Left ventricle myocardium inferior (tissue), 1 donor: Measurements from ENCODE around the gene LINGO3. TPM values are rescaled to one million over a fixed set of nuclear protein-coding genes. Genes with fewer than 3 reads are reported as not detected.

Source experiments
- DNase-seq: peaks from one replicate; pipeline ENCODE4 v3.0.0-alpha.2; 2020
- H3K27ac ChIP-seq: fragments of 200-600 bp; replicated peaks from 2 replicates; pipeline ENCODE4 v1.8.0; 2021
- H3K27me3 ChIP-seq: fragments of 200-600 bp; 2 replicates; pipeline ENCODE4 v1.8.0; 2021; ENCODE audit warnings: low read depth
- H3K36me3 ChIP-seq: fragments of 200-600 bp; 2 replicates; pipeline ENCODE4 v1.8.0; 2021
- H3K4me1 ChIP-seq: fragments of 200-600 bp; 2 replicates; pipeline ENCODE4 v1.8.0; 2021
- H3K4me3 ChIP-seq: fragments of 200-600 bp; 2 replicates; pipeline ENCODE4 v1.8.0; 2021; ENCODE audit warnings: mild to moderate bottlenecking, moderate library complexity
- H3K9me3 ChIP-seq: fragments of 200-600 bp; replicated peaks from 2 replicates; pipeline ENCODE4 v1.8.0; 2021
- intact Hi-C: fragments of 100-400 bp; cut with micrococcal nuclease; formaldehyde crosslinking; loops from one replicate; pipeline ENCODE4 v1.11.0; 2022
- total RNA-seq: library from RNA; stranded (reverse); fragmentation: NEBNext Ultra II Directional; extraction: Animal tissue kit (Norgen Biotek cat#: 25700); gene quantifications from one replicate; pipeline ENCODE4 v1.2.1, GENCODE V29; 2021
- TF ChIP-seq, protein P1 (sequence below): fragments of 200-600 bp; IDR thresholded peaks from 2 replicates; pipeline ENCODE4 v1.8.0; 2021; ENCODE audit warnings: antibody characterized with exemption, mild to moderate bottlenecking, borderline replicate concordance
- donor health status: DM: no; HTN: yes; CAD: no; lungs with severe emphysema.

Gene LINGO3
- total RNA-seq, 1 donor from 2014 or later = not detected

- DNase-seq = no peak
- peaks cover 3% of the 10 kb centered on the region for H3K36me3 ChIP-seq
- no peaks in the 10 kb centered on the region for H3K9me3 ChIP-seq
- intact Hi-C loops = no loop called here
- no peaks in the 10 kb centered on the region for H3K27me3 ChIP-seq
- TF ChIP-seq, protein P1, sequence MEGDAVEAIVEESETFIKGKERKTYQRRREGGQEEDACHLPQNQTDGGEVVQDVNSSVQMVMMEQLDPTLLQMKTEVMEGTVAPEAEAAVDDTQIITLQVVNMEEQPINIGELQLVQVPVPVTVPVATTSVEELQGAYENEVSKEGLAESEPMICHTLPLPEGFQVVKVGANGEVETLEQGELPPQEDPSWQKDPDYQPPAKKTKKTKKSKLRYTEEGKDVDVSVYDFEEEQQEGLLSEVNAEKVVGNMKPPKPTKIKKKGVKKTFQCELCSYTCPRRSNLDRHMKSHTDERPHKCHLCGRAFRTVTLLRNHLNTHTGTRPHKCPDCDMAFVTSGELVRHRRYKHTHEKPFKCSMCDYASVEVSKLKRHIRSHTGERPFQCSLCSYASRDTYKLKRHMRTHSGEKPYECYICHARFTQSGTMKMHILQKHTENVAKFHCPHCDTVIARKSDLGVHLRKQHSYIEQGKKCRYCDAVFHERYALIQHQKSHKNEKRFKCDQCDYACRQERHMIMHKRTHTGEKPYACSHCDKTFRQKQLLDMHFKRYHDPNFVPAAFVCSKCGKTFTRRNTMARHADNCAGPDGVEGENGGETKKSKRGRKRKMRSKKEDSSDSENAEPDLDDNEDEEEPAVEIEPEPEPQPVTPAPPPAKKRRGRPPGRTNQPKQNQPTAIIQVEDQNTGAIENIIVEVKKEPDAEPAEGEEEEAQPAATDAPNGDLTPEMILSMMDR = no peak
- no peak overlapping the region for H3K27ac ChIP-seq
- H3K4me1 ChIP-seq = peaks cover 74% of the 10 kb centered on the region
- no peak overlapping the region for H3K4me3 ChIP-seq
Measured at GRCh38 chr19:2330632-2331284, 22.8 kb upstream of the LINGO3 start.

DNA sequence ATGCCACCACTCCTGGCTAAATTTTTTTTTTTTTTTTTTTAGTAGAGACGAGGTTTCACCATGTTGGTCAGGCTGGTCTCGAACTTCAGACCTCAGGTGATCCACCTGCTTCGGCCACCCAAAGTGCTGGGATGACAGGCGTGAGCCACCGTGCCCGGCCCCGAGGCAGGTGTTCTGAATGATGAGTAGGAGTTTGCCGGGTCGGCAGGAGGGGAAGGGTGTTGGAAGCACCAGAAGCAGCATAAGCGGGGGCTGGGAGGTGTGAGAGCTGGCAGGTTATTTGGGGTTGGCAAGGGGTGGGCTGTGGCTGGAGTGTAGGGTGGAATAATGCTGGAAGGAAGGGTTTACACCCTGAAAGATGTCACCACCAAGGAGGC lies 22.3 kb upstream of the LINGO3 start:
- no peak for DNase-seq
- Histone ChIP-seq H3K4me1 (peaks cover 74% of the 10 kb centered on the region), H3K36me3 (peaks cover 7% of the 10 kb centered on the region), H3K4me3 (no peak overlapping the region), H3K27ac (no peak overlapping the region), H3K9me3 (no peaks in the 10 kb centered on the region), H3K27me3 (no peaks in the 10 kb centered on the region)
- TF ChIP-seq, protein P1 = no peak
- intact Hi-C loops = no loop called here

DNA sequence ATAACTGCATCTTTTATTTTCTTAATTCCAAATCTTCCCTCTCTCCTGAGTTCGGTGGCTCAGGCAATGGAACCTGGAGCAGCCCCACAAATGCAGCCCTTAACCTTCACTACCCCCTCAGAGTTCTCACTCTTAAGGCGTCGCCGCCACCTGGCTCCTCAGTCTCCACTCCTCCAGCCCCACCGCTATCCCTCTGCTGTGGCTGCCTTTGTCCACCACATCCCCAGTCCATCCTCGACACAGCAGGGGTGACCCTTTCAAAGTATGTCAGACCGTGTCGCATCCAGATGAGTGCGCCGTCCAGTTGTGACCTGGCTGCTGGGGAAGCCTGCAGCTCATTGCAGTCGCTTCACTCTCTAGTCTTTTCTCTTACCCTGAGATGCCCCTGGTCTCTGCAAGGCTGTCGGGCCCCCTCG lies 21.6 kb upstream of the LINGO3 start:
- intact Hi-C loops = no loop called here
- Histone ChIP-seq H3K36me3 (peaks cover 7% of the 10 kb centered on the region), H3K27me3 (no peaks in the 10 kb centered on the region), H3K9me3 (no peaks in the 10 kb centered on the region), H3K4me3 (peak overlapping the region; percentile 97), H3K27ac (no peak overlapping the region), H3K4me1 (peaks cover 74% of the 10 kb centered on the region)
- TF ChIP-seq, protein P1 = no peak
- DNase-seq = no peak

DNA sequence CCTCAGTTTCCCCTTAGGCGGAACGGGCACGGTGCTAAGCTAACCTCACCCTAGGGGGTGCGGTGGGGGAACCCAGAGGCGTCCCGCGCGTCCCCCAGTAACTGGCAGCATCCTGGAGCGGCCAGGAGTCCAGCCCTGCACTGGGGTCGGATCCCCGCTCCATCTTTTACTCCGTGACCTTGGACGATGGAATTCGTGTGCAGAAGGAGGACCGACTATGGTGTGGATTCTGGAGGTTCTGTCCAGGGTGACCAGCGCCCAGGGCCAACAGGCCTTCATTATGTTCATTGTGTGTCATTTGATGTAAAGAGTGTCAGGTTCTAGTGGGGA lies 21.2 kb upstream of the LINGO3 start:
- DNase-seq = no peak
- Histone ChIP-seq H3K27ac (peak overlapping the region; percentile 88), H3K4me1 (peaks cover 74% of the 10 kb centered on the region)

DNA sequence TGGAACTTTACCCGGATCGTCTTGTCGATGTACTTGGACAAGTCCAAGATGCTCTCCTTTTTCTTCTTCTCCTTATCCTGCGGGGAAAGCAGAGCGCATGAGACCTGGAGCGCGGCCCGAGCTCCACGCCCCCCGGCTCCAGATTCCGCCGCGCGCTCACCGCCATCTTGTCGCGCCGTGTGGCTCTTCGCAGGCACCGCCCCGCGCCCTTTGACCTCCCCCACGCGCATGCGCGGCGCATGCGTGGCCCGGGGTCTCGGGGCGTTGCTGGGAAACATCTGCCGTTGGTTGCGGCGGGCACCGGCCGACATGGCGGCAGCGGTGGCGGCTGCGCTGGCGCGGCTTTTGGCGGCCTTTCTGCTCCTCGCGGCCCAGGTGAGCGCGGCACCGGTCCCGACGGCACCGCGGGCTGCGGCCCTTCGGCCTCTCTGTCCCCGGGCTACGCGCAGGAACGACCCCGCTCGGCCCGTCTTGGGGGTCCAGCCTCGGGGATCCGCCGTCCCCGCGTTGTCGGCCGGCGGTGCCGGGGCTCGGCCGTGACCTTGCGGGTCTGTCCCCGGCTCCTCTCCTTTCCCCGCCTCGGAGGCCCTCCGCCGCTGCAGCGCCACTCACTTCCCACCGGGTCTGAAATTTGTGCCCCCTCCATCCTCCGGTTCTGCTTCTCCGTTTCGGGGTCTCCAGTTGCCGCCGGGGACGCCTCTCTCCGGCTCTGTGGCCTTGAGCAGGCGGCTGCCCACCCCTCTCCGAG lies 20.6 kb upstream of the LINGO3 start, which contains the start of the genes LSM7 and SPPL2B:
TSS of gene LSM7 (minus strand) at position 186 of the 748 bp plus-strand sequence. CDS start at position 166, 20 bp downstream.
TSS of gene SPPL2B (plus strand) at position 284 of the 748 bp plus-strand sequence. CDS start at position 310, 26 bp downstream.
- Histone ChIP-seq H3K27ac (peak within 1 kb of the TSS; percentile 88), H3K4me3 (peak within 1 kb of the TSS; percentile 97), H3K27me3 (no peaks in the 10 kb centered on the region), H3K36me3 (peaks cover 13% of the 10 kb centered on the region), H3K4me1 (peaks cover 68% of the 10 kb centered on the region), H3K9me3 (no peaks in the 10 kb centered on the region)
- DNase-seq = peak; percentile 90
- TF ChIP-seq, protein P1 = no peak
- intact Hi-C loops = no loop called here

More for the DNA sequence above, 21.2 kb upstream of the LINGO3 start:
- intact Hi-C loops = no loop called here
- Histone ChIP-seq H3K4me3 (peak overlapping the region; percentile 97), H3K36me3 (peaks cover 10% of the 10 kb centered on the region), H3K27me3 (no peaks in the 10 kb centered on the region), H3K9me3 (no peaks in the 10 kb centered on the region)
- TF ChIP-seq, protein P1 = no peak
